Measurements from ENCODE around the gene MYO15A. TPM values are rescaled to one million over a fixed set of nuclear protein-coding genes. Genes with fewer than 3 reads are reported as not detected.

MYO15A gene
- total RNA-seq, 1 experiment from 2014 or later = 2.8 TPM

DNA sequence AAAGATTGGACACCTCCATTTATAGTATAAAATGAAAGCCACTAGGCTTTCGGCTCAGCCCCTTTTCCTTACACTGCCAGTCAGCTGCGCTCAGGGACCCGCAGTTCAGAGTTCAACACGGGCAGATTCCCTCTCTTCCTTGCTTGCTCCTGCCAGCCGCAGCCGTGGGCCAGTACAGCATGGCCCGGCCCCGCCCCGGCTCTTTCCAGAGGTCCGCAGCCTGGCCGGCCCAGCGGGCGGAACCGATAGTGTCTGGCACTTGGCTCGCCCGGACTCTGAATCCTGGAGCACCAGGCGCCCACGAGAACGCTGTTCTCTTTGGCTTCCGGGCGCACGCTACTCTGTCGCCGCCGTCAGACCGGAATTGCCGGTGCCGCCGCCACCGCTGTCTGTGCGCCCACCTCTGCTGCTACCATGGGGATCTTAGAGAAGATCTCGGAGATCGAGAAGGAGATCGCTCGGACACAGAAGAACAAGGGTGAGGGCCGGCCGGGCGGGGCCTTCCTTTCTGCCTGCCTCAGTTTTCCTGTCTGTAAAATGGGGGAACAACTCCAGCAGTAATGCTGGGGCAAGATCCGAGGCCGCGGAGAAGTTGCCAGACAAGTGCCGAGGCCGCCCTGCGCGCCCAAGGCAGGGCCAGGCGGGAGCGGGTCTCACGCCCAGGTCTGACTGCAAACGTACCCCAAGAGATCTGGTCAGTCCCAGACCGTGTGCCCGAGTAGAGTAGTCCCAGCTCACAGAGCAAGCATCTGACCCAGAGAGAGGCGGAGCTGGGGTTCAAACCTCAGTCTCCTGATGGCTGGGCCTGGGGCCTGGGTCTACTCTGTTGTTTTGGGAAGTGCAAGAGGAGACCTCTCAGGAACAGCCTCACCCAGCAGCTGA lies 20.7 kb upstream of the MYO15A start, which contains the start of gene DRG2 (continued):
- TF ChIP-seq POLR2A (IDR thresholded peaks at IDR 0.05; ENCODE audit: borderline replicate concordance, extremely low read depth, insufficient read depth, insufficient read length) (peak; percentile 73), POLR2AphosphoS5 (IDR thresholded peaks at IDR 0.05; ENCODE audit: low read depth, low read length) (peak; percentile 79), FOSL1 (IDR thresholded peaks at IDR 0.05; ENCODE audit: low read depth) (no peak)
- TF ChIP-seq, protein P1, sequence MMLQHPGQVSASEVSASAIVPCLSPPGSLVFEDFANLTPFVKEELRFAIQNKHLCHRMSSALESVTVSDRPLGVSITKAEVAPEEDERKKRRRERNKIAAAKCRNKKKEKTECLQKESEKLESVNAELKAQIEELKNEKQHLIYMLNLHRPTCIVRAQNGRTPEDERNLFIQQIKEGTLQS (IDR thresholded peaks at IDR 0.05) = no peak

DNA sequence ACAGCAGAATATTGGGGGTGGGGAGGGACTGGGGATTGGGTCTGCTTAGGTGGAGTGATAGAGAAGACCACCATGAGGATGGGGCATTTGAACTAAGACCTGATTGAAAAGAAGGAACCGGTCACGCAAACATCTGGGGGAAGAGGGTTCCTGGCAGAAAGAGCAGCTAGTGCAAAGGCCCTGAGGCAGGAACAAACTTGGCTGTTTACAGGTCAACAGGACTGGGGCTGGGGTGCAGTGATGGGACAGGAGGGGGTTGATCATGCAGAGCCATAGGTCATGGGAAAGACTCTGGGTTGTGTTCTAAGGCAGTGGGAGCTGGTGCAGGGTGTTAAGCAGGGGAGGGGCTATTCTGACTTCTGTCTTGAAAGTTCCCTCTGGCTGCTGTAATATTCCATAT lies 18.9 kb upstream of the MYO15A start:
- ChIA-PET RAD21 (ENCODE audit: low non-redundant PET in 1 of 2, low total read pairs in 2 of 2, uncharacterized antibody in 2 of 2, unreplicated experiment in 2 of 2) (no interaction called here), CTCF (no interaction called here), POLR2A (no interaction called here)
- BruUV-seq (replicated peaks) = no TSS peak
- TF ChIP-seq ELF1 (IDR thresholded peaks at IDR 0.05; ENCODE audit: borderline replicate concordance, low read depth) (no peak), EGR1 (IDR thresholded peaks at IDR 0.05; ENCODE audit: low read depth) (no peak), ZFX (IDR thresholded peaks at IDR 0.05) (no peak), TCF7L2 (IDR thresholded peaks at IDR 0.05; ENCODE audit: borderline replicate concordance, extremely low read depth, insufficient read depth, insufficient read length) (no peak), POLR2AphosphoS5 (IDR thresholded peaks at IDR 0.05; ENCODE audit: low read depth, low read length) (no peak), POLR2A (IDR thresholded peaks at IDR 0.05; ENCODE audit: borderline replicate concordance, extremely low read depth, insufficient read depth, insufficient read length) (no peak), RAD21 (IDR thresholded peaks at IDR 0.05; ENCODE audit: low read depth) (no peak), SIN3A (IDR thresholded peaks at IDR 0.05; ENCODE audit: low read depth) (no peak), ZNF274 (IDR thresholded peaks at IDR 0.05; ENCODE audit: low read depth, low read length) (no peak), YY1 (IDR thresholded peaks at IDR 0.05; ENCODE audit: extremely low read depth, insufficient replicate concordance, low read depth, low read length) (no peak), SP1 (IDR thresholded peaks at IDR 0.05; ENCODE audit: low read depth) (no peak), FOSL1 (IDR thresholded peaks at IDR 0.05; ENCODE audit: low read depth) (no peak), CBX3 (IDR thresholded peaks at IDR 0.05; ENCODE audit: low read depth) (no peak), SRF (IDR thresholded peaks at IDR 0.05; ENCODE audit: low read depth) (no peak), EZH2 (IDR thresholded peaks at IDR 0.05) (no peak), CEBPB (IDR thresholded peaks at IDR 0.05; ENCODE audit: low read depth) (no peak)
- TF ChIP-seq, protein P2, sequence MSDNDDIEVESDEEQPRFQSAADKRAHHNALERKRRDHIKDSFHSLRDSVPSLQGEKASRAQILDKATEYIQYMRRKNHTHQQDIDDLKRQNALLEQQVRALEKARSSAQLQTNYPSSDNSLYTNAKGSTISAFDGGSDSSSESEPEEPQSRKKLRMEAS (IDR thresholded peaks at IDR 0.05) = no peak
- TF ChIP-seq, protein P1 (IDR thresholded peaks at IDR 0.05) = no peak
- TF ChIP-seq, protein P3, sequence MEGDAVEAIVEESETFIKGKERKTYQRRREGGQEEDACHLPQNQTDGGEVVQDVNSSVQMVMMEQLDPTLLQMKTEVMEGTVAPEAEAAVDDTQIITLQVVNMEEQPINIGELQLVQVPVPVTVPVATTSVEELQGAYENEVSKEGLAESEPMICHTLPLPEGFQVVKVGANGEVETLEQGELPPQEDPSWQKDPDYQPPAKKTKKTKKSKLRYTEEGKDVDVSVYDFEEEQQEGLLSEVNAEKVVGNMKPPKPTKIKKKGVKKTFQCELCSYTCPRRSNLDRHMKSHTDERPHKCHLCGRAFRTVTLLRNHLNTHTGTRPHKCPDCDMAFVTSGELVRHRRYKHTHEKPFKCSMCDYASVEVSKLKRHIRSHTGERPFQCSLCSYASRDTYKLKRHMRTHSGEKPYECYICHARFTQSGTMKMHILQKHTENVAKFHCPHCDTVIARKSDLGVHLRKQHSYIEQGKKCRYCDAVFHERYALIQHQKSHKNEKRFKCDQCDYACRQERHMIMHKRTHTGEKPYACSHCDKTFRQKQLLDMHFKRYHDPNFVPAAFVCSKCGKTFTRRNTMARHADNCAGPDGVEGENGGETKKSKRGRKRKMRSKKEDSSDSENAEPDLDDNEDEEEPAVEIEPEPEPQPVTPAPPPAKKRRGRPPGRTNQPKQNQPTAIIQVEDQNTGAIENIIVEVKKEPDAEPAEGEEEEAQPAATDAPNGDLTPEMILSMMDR (IDR thresholded peaks at IDR 0.05 in 2 of 3, conservative IDR thresholded peaks at IDR 0.05 in 1 of 3; ENCODE audit: borderline replicate concordance in 1 of 3, insufficient read depth in 1 of 3, low read depth in 2 of 3, low read length in 2 of 3) = no peak
- Histone ChIP-seq H3K27ac (ENCODE audit: low read depth, low read length) (no peak overlapping the region), H3K4me2 (ENCODE audit: low read length) (peak overlapping the region; percentile 91), H3K79me2 (ENCODE audit: insufficient read depth, low read length) (peaks cover 27% of the 10 kb centered on the region), H3K9me3 (ENCODE audit: control insufficient read depth in 1 of 2, insufficient read depth in 1 of 2, low read depth in 1 of 2, low read length in 2 of 2) (no peaks in the 10 kb centered on the region), H2AFZ (ENCODE audit: low read depth, low read length, poor library complexity, severe bottlenecking) (no peak overlapping the region), H3K4me1 (ENCODE audit: control insufficient read depth in 1 of 2, insufficient read depth in 2 of 2, low read length in 2 of 2) (peaks cover 8 to 22% of the 10 kb centered on the region in 2 experiments; a peak in 3 of 4 replicates), H3K27me3 (ENCODE audit: insufficient read depth, low read length) (no peaks in the 10 kb centered on the region), H4K20me1 (ENCODE audit: insufficient read depth) (no peaks in the 10 kb centered on the region), H3K9ac (ENCODE audit: low read length) (no peak overlapping the region), H3K9me2 (ENCODE audit: insufficient read depth) (no peaks in the 10 kb centered on the region), H3K4me3 (replicated peaks in 1 of 2; ENCODE audit: low read depth in 1 of 2, low read length in 2 of 2) (0 out of 4 replicates have a peak overlapping the region, but pooled peaks of 1 of the 2 experiments have one; percentile 98), H3K36me3 (ENCODE audit: control insufficient read depth in 1 of 2, insufficient read depth in 2 of 2, low read length in 2 of 2) (peaks cover 4 to 7% of the 10 kb centered on the region in 2 experiments; a peak in 3 of 4 replicates)
- ATAC-seq = no peak
- DNase-seq (ENCODE audit: low read depth, low spot score) = no peak
- intact Hi-C loops (cut with micrococcal nuclease) = no loop called here

Measured in HCT116 (cell line).